ENCODE results near the gene KIAA1143.

KIAA1143 gene

DNA sequence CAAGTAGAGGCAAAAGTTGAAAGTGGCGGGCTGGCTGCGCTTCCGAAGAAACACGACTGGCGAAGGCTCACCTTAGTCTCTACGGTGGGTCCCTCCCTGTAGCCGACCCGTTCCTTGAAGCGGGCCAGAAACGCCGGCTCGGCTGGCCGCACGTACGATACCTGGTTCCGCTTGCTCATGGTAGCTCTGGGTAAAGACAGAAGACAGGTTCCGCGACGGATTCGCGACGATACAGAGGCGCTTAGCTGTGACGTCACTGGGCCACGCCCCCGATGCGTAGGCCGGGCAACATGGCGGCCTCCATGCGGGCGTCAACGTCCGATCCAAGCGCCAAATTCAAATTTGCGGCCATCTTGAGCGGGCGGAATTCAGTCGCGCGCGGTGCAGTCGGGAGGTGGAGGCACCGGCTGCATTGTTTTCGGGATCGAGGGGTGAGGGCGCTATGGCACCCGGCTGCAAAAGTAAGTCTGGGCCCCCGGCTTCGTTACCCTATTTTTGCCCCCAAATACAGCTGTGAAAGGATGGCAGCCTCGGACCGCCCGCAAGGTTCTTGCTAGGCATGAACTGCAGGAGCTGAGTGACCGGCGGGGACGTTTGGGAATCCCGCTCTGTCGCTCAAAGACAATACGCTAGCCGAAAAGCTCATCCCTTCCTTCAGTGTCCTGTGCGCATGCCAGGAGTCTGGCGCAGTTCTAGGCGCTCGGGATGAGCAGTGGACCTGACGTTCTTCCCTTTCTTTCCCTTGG, at the start of gene KIAA1143, which contains the start of gene KIF15:
TSS of gene KIAA1143 (minus strand) at position 196 of the 746 bp plus-strand sequence. CDS start at position 179, 17 bp downstream.
TSS of gene KIF15 (plus strand) at position 371 of the 746 bp plus-strand sequence. CDS start at position 443, 72 bp downstream.
- peak; percentile 95 for DNase-seq

GRCh38 chr3:44805960-44806359, 44.5 kb upstream of the KIAA1143 start:
- no peak for DNase-seq

DNA sequence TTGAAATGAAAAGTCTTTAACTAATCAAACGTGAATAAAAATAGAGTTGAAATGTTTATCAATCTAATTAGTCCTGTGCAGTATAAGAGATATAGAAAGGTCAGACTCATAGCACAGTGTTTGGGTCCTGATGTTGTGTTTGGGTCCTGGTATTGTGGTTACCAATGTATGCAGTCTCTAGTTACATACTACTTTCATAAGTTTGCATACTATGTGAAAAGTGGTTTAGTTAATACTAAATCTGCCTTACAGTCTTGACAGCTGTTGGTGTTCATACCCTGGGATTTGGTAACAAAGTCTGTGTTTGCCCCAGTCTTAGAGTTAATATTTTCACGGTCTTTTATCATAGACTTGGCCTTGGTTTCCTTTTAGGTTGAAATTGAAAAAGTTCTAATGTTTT, 41.9 kb upstream of the KIAA1143 start:
- no peak for DNase-seq

GRCh38 chr3:44802011-44802410, 40.6 kb upstream of the KIAA1143 start:
- DNase-seq: no peak

DNA sequence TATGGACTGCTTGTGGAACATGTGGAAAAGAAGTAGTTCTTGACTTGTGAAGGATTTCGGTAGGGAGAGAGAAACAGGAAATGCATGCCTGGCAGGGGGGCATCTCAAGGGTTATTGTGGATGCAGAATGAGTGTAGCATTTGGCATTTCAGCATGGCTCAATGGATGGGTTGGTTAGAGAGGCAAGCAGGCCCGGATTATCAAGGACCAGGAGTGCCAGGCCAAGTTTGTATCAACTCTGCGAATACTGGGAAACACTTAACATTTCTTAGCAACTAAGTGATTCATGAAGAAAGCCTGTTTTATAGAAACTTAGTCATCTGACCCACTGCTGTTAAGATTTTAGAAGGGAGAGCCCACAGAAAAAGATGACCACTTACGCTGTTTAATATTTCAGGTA, 33.8 kb upstream of the KIAA1143 start:
- DNase-seq: peak; percentile 3

DNA sequence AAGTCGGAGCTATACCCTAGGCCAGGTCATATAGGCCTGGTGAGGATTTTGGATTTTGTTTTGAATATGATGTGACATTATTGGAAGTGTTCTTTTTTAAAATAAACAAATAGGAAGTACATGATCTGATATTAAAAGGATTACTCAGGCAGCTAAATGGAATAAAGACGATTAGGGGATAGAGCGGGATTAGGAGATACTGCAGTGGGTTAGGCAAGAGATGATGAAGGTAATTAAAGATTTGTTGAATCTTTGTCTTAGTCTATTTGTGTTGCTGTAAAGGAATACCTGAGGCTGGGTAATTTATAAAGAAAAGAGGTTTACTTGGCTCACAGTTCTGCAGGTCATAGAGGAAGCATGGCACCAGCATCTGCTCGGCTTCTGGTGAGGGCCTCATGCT, 21.5 kb upstream of the KIAA1143 start:
- DNase-seq: no peak

DNA sequence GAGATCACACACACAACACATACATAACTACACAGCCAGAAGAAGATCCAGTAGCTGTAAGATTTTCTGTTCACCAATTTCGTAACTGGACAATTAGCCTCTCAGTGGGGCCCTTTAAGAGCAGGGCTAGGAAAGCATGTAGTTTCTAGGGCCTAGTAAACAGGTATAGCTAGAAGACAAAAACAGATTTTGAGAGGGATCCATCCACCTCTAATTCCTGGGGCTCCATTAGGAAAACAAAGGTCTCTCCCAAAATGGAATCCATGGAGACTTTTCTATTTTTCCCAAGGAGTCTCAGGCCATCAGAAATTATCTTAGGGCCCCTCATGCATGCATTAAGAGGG, 10.7 kb upstream of the KIAA1143 start:
- DNase-seq: no peak

DNA sequence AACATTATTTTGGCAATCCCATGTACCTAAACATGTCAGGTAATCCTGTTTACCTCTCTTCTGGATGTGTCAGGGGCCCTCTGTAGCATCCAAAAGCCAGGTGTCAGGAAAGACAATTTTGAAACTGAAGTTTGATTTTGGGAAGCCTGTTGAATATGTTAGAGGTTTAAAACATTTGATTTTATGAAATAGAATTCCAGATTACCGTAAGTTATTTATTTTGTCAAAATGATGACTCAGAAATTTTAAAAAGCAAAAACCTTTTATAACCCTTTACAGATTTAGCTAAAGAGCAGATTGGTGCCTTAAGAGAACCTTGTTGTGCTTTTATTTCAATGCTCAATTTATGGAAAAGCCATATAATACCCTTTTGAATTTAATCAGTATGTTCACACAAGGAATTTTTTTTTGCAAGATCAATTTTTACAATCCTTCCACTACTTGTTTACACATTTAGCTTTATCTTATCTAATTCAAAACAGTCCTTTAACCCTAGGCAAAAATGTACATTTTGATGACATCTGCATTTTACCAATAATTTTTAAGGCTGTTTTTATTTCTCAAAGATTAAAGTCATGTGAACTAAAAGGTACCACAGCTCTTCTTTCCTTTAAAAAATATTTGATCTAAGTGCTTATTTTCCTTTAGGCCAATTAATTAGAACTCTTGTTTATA, 10.1 kb upstream of the KIAA1143 start:
- DNase-seq: no peak

GRCh38 chr3:44764248-44764647, 2.8 kb upstream of the KIAA1143 start:
- DNase-seq: no peak

DNA sequence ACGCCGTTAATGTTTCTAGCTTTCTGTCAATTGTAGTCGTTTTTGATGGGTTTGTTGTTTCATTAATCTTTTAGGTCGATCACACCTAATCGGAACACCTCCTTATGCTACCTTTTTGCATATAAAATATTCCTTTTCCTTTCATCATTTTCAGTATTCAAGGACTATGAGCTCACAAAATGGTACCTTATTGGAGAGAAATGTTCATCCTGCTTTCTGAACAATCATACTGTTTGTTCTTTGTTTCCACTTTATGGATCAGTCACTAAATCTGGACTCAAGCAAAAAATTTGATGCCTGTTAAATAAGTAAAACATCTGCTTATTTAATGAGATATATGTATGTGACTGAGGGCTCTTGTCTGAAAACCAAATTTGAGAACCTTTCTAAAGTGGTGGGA, 1.3 kb upstream of the KIAA1143 start:
- DNase-seq: no peak

- DNase-seq: peak; percentile 15
Measured at GRCh38 chr3:44762170-44762677, 805 bp upstream of the KIAA1143 start.

GRCh38 chr3:44761101-44761423, 357 bp downstream of the KIAA1143 start:
- DNase-seq: no peak

GRCh38 chr3:44734646-44735168, 26.7 kb downstream of the KIAA1143 start:
- no peak for DNase-seq

- peak; percentile 92 for DNase-seq
Measured at GRCh38 chr3:44729384-44729910, 32.0 kb downstream of the KIAA1143 start, which contains the start of gene ZNF501. ZNF501 (plus strand) TSS chr3:44729635; CDS start chr3:44734422, 4,787 bp downstream.

- no peak for DNase-seq
Measured at GRCh38 chr3:44722103-44722401, 39.4 kb downstream of the KIAA1143 start.

DNA sequence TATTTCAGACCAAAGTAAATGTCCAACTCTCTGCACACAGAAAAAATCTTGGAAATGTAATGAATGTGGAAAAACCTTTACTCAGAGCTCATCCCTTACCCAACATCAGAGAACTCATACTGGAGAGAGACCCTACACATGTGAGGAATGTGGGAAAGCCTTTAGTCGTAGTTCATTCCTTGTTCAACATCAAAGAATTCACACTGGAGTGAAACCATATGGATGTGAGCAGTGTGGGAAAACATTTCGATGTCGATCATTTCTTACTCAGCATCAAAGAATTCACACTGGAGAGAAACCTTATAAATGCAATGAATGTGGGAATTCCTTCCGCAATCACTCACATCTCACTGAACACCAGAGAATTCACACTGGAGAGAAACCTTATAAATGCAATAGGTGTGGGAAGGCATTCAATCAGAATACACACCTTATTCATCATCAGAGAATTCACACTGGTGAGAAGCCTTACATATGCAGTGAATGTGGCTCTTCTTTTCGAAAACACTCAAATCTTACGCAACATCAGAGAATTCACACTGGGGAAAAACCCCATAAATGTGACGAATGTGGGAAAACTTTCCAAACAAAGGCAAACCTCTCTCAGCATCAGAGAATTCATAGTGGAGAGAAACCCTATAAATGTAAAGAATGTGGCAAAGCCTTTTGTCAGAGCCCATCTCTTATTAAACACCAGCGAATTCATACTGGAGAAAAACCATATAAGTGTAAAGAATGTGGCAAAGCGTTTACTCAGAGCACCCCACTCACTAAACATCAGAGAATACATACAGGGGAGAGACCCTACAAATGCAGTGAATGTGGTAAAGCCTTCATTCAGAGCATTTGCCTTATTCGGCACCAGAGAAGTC, 40.0 kb downstream of the KIAA1143 start:
- peak; percentile 10 for DNase-seq

DNA sequence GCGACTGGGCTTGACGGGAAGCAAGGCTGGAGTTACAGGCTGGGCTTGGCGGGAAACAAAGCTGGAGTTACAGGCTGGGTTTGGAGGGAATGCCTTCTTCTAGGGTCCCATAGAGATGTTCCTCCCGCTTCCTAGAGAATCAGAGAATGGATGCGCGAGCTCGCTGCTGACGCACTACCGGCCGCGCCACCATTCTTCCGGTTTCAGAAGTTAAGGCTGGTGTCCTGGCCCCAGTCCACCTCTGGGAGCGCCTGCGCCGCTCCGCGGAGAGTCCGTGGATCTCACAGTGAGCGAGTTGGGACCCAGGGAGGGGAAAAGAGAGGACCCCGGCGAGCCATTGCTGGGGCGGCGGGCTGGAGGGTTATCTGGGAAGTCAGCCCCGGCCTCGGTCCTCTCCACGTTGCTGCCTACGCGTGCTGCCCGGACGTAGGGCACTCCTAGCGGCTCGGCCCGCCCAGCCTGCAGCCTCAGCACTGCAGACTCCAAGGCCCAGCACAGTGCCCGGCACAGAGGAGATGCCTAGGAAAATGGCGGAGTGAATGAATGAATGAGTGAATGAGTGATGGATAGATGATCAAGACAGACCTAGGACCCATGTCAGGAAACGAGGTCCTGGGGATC, 48.9 kb downstream of the KIAA1143 start, which contains the start of gene ZNF502:
TSS of gene ZNF502 (plus strand) at position 206 of the 621 bp plus-strand sequence. CDS start 7,602 bp downstream, outside the sequence.
- DNase-seq: peak; percentile 90

All from fibroblast of skin of right quadriceps (primary cell).